Hematopoietic multipotent progenitor cell treated with erythropoietin and hydrocortisone succinate and interleukin-3 and kit ligand, for 17 days (in vitro differentiated cells): ENCODE measurements around the gene DGCR2.
"Not testable (repeated sequence)": the region's sequence is repeated elsewhere in the genome, so short reads cannot be mapped to it uniquely, and the experiment has no call there.

Source experiments
- DNase-seq: peaks from one replicate; pipeline ENCODE4 v3.0.0-alpha.2; 2015; ENCODE audit warnings: low spot score

The DGCR2 gene

DNA sequence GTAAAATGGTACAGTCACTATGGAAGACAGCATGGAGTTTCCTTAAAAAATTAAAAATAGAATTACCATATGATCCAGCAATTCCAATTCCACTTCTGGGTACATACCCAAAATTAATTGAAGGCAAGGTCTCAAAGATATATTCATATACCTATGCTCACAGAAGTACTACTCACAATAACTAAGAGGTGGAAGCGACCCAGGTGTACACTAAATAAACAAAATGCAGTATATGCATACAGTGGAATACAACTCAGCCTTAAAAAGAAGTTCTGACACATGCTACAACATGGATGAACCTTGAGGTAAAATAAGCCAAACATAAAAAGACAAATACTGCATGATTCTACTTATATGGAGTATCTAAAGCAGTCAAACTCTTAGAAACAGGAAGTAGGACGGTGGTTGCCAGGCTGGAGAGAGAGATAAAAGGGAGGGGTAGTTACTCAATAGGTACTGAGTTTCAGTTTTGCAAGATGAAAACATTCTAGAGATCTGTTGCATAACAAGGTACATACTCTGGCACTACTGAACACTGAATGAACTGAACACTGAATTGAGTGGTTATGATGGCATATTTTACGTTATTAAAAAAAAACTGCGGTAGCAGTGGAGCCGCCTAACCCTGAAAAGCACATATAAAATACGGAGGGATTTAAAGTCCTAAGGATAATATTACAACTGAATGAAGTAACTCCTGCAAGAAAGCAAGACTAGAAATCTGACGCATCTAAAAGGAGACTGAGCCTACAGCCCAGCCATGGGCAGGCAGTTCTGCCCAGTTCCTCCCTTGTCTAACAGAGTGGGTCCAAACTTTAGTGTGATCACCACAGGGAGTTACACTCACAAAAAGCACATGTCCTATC lies 12.8 kb downstream of the DGCR2 start:
- peak; percentile 84 for DNase-seq

DNA sequence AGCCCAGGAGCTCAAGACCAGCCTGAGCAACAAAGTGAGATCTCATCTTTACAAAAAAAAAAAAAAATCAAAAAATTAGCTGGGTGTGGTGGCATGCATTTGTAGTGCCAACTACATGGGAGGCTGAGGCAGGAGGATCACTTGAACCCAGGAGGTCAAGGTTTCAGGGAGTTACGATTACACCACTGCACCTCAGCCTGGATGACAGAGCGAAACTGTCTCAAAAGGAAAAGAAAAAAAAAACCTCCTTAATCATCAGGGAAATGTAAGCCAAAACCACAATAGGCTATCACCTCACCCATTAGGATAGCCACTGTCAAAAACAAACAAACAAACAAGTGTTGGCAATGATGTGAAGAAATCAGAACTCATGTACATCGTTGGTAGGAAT lies 13.4 kb downstream of the DGCR2 start:
- peak; percentile 61 for DNase-seq

DNA sequence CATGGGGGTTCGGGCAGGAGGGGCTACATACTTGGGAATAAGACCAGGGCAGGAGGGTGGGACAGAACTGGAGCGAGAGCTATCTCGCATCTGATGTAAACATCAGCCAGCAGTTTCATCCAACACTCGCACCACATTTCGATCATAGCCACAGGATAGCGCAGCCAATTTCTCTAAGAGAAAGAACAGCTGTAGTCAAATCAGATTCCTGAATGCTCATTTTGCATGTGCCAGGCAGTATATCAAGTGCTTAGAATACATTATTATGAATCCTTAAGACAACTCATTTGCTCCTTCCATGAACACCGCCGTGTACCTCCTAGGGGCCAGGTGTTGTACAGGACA lies 14.5 kb downstream of the DGCR2 start:
- no peak for DNase-seq

DNA sequence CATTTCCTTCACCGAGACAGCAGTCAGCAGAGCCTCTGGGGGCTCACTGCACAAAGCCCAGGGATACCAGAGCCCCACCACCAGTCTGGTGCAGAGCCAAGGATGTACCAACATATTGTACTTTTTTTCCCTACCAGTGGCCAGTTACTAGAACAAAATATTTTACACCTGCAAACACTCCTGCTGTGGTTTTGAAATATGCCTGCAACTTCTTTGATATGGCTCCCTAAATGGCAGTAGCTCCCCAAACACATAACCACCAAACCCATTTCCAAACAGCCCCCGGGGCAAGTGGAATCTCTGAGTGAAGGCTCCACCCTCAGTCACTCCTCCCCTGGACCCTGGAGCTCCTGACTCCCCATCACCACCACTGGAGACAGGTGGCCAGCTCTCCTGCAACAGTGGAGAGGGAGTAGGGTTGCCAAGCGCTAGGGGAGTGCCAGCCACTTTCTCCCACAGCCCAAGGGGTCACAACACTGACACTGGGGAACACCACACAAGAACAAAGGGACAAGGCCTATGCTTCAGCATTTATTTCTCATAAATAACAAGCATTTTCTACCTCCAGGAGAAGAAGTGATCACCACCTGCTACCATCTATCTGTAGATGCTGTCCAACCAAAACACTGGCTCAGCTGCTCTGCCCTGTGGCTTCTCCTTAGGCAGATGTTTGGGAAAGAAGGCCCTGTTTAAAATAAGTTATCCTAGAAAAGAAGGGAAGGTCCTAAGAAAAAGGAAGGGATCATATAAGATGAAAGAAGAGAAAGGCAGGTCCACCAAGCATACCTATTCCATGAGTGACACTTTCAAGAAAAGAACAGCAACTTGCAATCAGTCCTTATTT lies 15.1 kb downstream of the DGCR2 start:
- no peak for DNase-seq

DNA sequence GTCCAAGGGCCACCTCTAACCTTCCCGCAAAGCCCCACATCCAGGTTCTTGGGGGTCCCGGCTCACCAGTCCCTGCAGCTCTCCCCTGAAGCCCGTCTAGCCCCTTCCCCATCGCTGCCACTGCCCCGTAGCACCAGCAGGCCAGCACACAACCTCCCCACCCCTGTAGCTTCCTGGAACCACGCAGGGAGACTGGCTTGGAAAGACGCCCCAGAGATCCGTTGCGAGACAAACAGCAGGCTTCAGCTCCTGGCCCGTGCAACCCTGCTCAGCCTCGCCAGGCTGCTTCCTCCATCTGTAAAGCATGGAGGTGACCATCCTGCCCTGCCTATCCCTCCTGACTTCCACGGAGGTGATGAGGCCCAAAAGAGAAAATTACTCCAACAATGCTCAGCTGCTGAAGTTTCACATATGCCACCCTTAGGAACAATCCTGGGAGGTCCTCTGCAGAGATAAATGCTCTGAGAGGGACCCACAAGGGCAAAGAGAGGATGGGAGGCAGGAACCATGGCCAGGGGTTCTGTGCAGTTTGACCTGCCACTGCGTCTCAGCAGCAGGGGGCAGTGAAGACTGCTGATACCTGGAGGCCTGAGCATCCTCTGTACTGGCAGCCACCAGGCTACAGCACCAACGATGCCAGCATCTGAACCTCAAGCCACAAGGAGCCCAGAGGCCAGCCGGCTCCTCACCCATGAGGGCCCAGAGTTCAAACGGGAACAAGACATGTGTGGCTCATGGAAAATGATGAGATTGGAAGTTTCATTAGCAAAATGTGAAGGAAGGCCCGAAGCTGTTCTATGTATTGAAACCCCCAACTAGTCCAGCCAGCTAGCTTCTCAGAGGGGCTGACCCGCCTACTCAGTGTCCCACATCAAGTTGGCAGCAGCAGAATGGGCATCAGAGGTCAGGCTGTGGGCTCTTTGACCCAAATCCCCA lies 16.1 kb downstream of the DGCR2 start:
- peak; percentile 75 for DNase-seq

DNA sequence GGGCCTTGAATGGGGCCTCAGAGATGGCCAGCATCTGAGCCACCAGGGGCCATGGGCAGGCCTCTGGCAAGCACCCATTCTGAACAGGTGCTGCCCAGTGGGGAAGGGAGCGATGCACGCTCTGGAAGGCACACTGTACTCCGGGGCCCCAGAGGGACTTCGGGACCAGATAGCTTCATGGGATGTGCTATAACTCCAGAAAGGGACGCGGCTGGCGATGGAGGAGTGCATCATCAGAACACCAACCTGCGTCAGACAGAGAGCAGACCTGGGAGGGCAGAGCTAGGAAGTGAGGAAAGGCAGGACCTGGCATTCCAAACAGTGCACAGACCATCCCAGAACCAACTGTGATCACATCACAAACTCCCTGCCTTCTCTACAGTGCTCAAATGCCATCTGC lies 16.8 kb downstream of the DGCR2 start:
- DNase-seq, result no peak

DNA sequence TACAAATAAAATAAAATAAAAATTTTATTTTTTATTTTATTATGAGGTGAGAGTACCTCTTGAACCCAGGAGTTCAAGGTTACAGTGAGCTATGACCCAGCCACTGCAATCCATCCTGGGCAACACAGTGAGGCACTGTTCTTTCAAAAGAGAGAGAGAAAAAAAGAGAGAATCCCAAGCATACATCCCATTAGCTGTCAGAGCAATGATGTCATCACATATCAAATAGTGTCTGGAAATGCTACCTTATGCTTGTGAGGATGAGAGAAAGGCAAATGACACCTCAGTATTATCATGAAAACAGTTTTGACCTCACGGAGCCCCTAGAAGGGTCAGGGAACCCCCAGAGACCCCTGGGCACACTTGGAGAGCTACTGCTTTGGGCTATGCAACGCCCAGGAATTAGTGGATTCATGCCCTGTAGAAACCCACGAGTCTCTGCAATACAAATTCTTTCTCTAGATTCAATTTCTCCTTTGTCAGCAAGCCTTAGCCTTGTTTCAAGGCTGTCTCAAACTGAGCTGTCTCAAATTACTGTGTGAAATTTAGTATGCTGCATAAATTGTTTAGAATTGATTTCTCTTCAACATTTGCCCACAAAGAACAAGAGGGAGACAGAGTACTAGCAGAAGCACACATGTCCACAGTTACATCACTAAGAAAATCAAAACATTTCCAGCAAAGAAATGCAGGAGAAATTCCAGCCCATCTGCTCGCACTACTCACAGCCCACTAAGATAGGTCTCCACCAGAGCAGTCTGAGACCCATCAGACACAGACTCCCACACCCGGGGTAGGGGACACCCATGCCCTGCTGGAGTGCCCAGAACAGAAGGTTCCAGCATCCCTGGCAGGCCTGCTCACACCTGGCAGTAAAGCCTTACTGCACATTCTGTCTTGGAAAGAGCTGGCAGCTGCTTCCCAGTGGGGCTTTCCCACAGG lies 18.1 kb downstream of the DGCR2 start:
- DNase-seq, result no peak

DNA sequence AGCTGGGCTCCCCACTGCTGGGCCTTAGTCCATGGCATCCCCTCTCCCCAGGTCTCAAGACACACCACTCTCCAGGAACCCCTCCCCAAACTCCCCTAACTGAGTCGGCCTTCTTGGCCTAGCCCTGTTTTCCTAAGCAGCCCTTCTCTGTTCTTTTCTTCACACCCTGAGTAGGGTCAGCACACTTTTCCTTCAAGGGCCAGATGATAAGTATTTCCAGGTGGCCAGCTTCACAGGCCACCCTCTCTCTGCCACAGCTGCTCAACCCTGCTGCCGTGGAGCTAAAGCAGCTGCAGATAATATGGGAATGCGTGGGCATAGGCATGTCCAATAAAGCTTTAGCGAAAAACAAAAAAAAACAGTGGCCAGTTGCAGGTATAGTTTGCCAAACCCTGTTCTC lies 24.1 kb downstream of the DGCR2 start:
- no peak for DNase-seq

DNA sequence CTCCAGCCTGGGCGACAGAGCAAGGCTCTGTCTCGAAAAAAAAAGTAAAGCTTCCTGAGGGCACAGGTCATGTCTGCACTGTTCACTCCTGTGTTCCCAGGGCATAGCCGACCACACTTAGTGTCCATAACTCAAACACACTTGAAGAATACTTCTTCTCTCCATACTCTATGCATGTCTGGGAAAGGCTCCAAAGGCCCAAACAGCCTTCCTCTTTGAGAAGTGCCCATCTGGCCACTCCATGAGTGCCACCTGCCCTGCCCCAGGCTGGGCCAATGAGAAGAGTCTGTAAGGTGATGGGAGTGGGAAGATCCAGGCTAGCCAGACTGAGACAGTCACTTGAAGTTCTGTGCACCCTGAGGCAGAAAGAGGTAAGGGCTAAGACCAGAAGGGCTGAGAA lies 24.7 kb downstream of the DGCR2 start:
- no peak for DNase-seq

DNA sequence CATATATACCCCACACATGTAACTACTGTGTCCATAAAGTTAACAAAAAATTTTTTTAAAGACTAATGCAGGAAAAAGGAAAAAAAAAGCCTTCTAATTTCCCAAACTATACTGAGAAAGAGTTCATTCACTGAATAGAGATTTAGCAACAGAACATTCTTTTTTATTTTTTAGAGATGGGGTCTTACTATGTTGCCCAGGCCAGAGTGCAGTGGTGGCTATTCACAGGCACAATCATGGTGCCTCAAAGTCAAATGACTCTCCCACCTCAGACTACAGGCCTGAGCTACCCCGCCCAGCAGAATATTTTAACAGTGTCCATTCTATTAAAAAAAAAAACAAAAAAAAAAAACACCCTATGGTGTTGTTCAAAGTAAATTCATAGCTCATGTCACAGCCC lies 25.7 kb downstream of the DGCR2 start:
- DNase-seq, result no peak

DNA sequence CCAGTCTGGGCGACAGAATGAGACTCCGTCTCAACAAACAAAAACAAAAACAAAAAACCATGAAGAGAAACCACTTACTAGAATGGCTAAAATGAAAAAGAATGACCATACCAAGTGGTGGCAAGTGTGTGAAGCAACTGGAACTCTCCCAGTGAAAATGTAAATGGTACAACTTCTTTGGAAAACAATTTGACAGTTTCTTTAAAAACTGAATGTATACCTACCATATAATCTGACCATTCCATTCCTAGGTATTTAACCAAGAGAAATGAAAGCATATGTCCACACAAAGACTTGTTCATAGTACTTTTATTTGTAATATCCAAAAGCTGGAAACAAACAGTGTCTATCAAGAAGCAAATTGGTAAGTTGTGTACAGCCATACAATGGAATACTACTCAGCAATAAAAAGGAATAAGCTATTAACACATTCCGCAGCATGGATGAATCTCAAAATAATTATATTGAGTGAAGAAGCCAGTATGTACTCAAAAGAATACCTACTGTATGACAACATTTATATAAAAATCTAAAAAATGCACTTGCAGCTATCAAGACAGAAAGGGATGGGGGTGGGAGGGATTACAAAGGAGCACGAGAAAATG lies 27.7 kb downstream of the DGCR2 start:
- no peak for DNase-seq

DNA sequence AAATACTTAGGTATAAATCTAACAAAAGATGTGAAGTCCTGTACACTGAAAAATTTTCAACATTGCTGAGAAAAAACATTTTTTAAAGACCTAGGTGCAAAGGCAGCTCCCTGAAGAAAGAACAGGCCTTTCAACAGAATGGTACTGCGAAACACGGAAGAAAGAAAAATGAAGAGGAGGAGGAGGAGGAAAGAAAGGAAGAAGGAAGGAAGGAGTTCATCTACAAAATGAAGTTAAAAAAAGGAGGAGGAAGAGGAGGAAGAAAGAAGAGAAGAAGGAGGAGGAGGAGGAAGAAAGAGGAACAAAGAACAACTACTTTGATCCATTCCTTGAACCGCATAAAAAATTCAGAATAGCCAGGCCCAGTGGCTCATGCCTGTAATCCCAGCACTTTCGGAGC lies 29.5 kb downstream of the DGCR2 start:
- DNase-seq, result no peak

DNA sequence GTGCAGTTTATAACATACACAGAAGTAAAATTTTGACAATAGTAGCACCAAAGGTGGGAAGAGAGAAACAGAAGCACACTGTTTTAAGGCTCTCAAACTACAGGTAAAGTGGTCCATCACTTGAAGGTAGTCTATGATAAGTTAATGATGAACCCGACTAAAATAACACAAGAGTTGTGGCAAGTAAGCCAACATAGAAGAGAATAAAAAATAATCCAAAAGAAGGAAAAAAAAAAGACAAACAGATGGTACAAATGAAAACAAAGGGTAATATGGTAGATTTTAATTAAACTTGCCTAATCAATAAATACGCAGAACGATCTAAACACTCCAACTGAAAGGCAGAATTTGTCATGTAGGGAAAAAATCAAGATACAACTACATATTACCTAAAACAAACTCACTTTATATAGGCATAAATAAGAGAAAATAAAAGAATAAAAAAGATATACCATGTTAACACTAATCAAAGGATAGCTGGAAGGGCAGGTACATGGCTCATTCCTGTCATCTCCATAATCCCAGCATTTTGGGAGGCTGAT lies 31.6 kb downstream of the DGCR2 start:
- DNase-seq, result no peak

DNA sequence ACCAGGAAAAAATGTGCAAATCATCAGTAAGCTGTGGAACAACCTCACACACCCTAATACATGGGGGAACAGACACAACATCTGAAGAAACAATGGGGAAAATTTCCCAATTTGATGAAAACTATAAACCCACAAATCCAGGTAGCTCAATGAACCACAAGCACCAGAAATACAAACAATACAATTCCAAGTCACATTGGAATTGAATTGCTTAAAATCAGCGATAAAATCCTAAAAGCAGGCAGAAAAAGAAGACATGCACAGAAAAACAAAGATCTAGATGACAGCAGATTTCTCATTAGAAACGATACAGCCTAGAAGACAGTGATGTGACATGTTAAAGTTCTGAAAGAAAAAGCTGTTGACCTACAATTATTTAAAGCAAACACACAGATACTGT lies 32.0 kb downstream of the DGCR2 start:
- DNase-seq, result no peak

DNA sequence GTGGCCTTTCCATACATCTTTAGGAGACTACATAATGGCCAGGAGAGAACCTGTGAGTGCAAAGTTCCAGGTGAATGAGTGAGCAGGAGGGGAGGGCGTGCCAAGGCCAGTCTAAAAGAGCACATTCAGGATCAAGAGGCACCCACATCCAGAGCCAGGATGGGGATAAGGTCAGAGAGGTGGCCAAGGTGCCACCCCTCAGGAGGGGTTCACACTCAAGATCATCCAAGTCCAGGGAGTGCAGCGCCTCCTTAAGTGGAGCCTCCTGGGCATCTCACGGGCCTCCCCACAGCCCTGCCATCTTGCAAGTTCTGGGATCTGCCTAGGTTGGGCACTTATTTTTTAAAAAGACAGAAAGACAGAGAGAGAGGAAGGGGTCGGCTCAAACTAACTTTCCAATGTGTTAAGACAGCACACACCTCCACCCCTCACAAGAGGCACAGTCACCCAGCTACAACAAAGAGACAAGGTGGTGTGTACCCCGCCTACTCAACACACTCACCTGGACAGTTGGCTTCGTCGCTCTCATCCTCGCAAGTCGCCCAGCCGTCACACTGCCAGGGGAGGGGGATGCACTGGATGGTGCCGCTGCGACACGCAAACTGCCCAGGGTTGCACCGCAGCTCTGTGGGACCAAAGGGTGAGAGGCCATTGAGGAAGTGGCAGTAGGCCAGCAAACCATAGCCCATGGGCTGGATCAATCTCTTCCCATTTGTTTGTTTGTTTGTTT lies 33.2 kb downstream of the DGCR2 start:
- DNase-seq, result no peak

DNA sequence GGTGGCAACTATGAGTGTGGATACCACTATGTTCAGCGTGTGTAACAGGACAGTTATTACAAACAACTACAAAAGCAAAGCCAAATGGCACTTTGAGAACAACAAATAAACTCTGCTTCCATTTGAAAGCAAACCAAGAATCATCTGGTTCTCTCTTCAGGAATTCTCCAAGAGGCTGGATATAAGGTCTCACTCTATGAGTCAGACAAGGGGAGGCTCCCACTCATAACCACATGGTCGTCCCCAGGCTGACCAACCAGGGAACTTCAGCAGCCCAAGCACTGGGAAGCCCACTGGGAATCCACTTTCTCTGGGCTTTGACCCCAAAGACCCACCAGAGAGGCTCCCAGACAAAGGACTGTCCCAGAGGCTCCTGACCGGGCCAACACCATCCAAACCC lies 35.3 kb downstream of the DGCR2 start:
- DNase-seq, result no peak

DNA sequence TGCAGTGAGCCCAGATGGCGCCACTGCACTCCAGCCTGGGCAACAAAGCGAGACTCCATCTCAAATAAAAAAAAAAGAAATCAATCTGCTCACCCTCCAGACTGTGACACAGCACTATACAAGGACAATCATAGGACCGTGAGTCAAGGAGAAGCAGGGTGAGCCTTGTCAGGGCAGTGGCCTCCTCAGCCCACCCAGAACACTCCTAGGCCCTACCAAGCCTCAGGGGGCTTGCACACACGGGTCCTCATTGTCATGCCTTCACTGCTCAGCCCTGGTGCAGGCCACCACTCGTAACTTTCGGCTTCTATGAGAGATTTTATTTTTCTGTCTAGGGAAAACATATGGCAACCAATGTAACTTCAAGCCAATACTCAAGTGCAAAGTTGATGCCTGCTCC lies 35.8 kb downstream of the DGCR2 start:
- DNase-seq, result no peak

DNA sequence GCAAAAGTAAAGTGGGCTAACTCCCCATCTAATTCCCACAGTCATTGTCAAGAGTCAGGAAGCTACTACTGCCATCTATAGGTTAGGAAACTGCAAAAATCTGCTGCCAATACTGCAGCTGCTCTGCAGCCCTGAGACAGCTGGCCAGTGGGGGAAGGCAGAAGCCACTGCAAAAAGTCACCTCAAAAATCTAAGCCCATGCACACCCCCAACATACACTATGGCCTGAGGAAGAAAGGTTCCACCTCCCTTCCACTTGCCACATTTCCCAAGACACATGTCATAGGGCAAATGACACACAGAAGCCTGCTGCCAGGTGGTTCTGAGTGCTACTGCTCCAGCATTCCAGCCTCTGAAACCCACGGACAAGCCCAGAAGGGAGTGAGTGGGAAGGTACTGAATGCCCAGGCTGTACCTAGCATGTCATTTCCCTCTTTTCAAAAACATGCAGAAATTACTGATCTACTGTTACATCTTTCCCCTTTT lies 36.9 kb downstream of the DGCR2 start:
- DNase-seq, result no peak

DNA sequence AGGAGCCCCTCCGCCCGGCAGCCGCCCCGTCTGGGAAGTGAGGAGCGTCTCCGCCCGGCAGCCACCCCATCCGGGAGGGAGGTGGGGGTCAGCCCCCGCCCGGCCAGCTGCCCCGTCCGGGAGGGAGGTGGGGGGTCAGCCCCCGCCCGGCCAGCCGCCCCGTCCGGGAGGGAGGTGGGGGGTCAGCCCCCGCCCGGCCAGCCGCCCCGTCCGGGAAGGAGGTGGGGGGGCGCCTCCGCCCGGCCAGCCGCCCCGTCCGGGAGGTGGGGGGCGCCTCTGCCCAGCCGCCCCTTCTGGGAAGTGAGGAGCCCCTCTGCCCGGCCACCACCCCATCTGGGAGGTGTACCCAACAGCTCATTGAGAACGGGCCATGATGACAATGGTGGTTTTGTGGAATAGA lies 37.6 kb downstream of the DGCR2 start:
- DNase-seq, result not testable (repeated sequence)

DNA sequence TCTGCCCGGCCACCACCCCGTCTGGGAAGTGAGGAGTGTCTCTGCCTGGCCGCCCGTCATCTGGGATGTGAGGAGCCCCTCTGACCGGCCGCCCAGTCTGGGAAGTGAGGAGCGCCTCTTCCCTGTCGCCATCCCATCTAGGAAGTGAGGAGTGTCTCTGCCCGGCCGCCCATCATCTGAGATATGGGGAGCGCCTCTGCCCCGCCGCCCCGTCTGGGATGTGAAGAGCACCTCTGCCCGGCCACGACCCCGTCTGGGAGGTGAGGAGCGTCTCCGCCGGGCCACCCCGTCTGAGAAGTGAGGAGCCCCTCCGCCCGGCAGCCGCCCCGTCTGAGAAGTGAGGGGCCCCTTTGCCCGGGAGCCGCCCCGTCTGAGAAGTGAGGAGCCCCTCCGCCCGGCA lies 38.1 kb downstream of the DGCR2 start:
- DNase-seq, result not testable (repeated sequence)
